Lower leg skin (tissue), 3 donors: ENCODE data around the gene SPRR2A.

ENCODE experiments used
- POLR2A ChIP-seq, 2 donors: fragments of 450-650 bp; IDR thresholded peaks; one replicate each; pipeline ENCODE4 v1.6.1; 2016 to 2017; ENCODE audit warnings: antibody characterized with exemption in 2 of 2, mild to moderate bottlenecking in 1 of 2, moderate library complexity in 1 of 2
- TF ChIP-seq, protein P1 (sequence below), 3 donors: fragments of 450-650 bp; IDR thresholded peaks; one replicate each; pipeline ENCODE4 v1.5.1; 2016; ENCODE audit warnings: antibody characterized with exemption in 3 of 3, mild to moderate bottlenecking in 3 of 3, moderate library complexity in 2 of 3

DNA sequence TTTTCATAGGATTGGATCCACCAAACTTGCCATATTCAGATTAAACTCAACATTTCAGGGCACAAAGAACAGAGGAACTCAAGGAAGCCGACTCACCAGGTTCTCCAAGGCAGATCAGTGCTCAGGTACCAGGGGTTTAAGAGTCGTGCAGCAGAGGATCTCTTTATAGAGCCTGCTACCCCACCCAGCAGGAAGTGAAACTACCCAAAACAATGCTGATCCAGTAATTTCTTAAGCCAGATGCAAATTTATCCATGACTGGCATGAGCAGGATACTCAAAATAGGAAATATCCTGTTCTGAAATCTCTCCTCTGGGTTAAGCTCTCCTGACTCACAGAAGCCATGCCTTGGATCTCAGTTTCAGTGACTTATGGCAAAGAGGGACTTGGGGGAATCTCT lies at the start of gene SPRR2A:
- TF ChIP-seq, protein P1, sequence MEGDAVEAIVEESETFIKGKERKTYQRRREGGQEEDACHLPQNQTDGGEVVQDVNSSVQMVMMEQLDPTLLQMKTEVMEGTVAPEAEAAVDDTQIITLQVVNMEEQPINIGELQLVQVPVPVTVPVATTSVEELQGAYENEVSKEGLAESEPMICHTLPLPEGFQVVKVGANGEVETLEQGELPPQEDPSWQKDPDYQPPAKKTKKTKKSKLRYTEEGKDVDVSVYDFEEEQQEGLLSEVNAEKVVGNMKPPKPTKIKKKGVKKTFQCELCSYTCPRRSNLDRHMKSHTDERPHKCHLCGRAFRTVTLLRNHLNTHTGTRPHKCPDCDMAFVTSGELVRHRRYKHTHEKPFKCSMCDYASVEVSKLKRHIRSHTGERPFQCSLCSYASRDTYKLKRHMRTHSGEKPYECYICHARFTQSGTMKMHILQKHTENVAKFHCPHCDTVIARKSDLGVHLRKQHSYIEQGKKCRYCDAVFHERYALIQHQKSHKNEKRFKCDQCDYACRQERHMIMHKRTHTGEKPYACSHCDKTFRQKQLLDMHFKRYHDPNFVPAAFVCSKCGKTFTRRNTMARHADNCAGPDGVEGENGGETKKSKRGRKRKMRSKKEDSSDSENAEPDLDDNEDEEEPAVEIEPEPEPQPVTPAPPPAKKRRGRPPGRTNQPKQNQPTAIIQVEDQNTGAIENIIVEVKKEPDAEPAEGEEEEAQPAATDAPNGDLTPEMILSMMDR (IDR thresholded peaks at IDR 0.05), result no peak
- TF ChIP-seq POLR2A (IDR thresholded peaks at IDR 0.05), result no peak
